NCI-H526 (cell line): ENCODE data around the gene ZNF711.
"Not testable (repeated sequence)": the region's sequence is repeated elsewhere in the genome, so short reads cannot be mapped to it uniquely, and the experiment has no call there.

Experiments used
- DNase-seq, 2 experiments: peaks; one replicate each; lab custom pipeline; 2025; lab: John Stamatoyannopoulos, UW

The ZNF711 gene

GRCh38 chrX:85243761-85244449 lies at the start of gene ZNF711, which contains the start of gene SATL1:
ZNF711 (plus strand) TSS chrX:85243991; CDS start chrX:85247573, 3,582 bp downstream.
SATL1 (minus strand) TSS chrX:85243779; CDS start chrX:85108968, 134,811 bp downstream.
- peak; percentile 80 to 93 for DNase-seq

GRCh38 chrX:85196319-85196718 lies 47.5 kb upstream of the ZNF711 start:
- no peak for DNase-seq

DNA sequence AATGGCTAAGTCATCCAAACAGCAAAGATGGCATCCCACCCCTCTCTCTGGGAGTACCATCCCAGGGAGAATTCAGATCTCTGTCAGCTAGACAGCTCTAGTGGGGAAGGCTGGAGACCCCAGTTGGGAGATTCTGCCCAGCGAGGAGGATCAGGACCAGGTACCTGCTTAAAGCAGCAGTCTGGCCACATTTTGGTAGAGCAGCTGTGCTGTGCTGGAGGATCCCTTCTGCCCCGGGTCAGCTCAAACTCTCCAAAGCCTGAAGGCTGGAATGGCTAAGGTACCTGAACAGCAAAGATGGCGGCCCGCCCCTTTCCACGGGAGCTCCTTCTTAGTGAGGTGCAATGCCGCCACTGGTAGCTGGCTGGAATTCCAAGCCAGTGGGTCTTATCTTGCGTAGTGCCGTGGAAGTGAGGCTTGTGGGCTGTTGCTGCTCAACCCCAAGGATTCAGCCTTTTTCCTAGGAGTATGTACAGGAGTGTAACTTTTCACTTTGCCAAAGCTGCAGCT lies 40.3 kb upstream of the ZNF711 start:
- DNase-seq = no peak

DNA sequence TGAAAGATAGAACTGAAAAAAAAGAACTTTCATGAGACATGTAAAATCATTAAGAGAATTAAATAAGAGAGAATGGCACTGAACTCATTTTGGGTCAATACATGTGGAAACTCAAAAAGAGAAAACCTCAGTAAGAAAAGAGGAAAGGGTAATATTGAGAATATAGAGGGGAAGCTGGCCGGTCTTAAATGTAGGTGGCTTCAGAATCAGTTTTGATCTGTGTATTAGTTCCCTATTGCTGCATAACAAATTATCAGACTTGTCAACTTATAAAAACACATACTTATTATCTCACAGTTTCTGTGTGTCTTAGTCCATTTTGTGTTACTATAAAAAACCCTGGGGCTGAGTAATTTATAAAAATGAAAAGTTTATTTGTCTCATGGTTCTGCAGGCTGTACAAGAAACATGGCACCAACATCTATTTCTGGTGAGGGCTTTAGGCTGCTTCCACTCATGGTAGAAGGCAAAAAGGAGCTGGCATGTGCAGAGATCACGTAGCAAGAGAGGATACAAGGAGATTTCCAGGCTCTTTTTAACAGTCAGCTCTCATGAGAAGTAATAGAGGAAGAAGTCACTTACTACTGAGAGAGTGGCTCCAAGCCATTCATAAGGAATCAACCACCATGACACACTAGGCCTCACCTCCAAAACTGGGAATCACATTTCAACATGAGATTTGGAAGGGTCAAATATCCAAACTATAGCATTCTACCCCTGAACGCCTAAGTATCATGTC lies 29.8 kb upstream of the ZNF711 start:
- DNase-seq = no peak

- DNase-seq = no peak
Observed at GRCh38 chrX:85215946-85216345, 27.8 kb upstream of the ZNF711 start.

DNA sequence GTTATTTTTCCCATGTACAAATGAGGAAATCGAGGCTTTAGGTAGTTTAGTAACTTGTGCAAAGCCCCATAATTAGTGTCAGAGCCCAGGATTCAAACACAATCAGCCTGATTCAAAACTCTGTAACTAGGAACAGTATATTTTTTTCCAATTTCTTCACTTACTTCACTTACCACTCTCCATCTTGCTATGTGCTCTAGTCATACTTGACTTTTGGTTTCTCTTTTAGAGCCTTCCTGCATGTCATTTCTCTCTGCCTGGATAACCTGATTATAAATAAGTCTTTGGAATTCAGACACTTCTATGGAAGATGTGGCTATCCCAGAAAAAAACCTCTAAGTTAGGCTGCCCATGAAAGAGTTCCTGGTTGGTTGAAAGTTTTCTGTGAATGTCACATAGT lies 22.4 kb upstream of the ZNF711 start:
- no peak for DNase-seq

GRCh38 chrX:85223359-85223758 lies 20.4 kb upstream of the ZNF711 start:
- DNase-seq = no peak

DNA sequence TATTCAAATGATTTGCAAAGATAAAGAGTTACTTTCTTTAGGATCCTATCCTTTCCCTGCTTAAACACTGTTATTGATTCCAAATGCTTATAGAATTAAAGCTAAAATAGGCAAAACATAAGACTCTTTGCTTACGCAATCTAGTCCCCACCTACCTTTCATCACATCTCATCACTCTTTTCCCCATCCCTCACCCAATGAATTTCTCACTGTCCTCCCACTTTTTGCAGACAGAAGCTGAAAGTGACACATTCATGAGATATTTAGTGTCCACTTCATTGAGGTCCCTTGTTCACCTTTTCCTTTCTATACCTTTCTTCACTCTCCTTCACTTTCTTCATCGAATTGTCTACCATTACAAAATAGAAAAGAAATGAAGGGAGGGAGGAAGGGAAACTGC lies 636 bp upstream of the ZNF711 start:
- DNase-seq = peak; percentile 1 to 34

GRCh38 chrX:85244450-85245211 lies 840 bp downstream of the ZNF711 start:
- peak; percentile 46 to 54 for DNase-seq

DNA sequence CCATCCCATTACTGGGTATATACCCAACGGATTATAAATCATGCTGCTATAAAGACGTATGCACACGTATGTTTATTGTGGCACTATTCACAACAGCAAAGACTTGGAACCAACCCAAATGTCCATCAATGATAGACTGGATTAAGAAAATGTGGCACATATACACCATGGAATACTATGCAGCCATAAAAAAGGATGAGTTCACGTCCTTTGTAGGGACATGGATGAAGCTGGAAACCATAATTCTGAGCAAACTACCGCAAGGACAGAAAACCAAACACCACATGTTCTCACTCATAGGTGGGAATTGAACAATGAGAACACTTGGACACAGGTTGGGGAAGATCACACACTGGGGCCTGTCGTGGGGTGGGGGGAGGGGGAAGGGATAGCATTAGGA lies 41.5 kb downstream of the ZNF711 start:
- DNase-seq = not testable (repeated sequence)

- DNase-seq = peak in 1 of 2 experiments; percentile 0
Observed at GRCh38 chrX:85288992-85289723, 45.4 kb downstream of the ZNF711 start.

DNA sequence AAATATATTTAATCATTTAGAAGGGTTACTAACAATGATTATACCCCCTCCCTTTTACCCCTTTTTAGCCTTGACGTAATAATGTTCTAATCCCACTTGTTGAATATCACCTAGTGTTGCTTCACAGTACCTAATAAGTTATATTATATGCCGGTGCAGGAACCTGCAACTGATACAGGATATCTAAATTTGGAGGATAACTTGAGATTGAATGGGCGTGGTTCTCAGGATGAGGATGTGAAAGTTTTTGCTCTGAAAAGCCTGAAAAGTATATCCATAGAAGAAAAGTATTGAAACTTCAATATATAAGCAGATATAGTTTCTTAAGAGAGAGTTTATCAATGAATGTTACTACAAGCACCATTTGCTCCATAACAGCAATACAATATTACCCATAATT lies 59.8 kb downstream of the ZNF711 start:
- no peak for DNase-seq

- peak in 1 of 2 experiments; percentile 0 for DNase-seq
Observed at GRCh38 chrX:85309717-85310116, 65.9 kb downstream of the ZNF711 start.

GRCh38 chrX:85311348-85311747 lies 67.6 kb downstream of the ZNF711 start:
- DNase-seq = not testable (repeated sequence)
